ELF-1 (cell line): ENCODE results near the gene MLX.
"Not testable (repeated sequence)": the region's sequence is repeated elsewhere in the genome, so short reads cannot be mapped to it uniquely, and the experiment has no call there.

Experiments
- DNase-seq: peaks from one replicate; pipeline ENCODE4 v3.0.0-alpha.2; 2016; ENCODE audit warnings: low read depth, low spot score

Gene MLX

DNA sequence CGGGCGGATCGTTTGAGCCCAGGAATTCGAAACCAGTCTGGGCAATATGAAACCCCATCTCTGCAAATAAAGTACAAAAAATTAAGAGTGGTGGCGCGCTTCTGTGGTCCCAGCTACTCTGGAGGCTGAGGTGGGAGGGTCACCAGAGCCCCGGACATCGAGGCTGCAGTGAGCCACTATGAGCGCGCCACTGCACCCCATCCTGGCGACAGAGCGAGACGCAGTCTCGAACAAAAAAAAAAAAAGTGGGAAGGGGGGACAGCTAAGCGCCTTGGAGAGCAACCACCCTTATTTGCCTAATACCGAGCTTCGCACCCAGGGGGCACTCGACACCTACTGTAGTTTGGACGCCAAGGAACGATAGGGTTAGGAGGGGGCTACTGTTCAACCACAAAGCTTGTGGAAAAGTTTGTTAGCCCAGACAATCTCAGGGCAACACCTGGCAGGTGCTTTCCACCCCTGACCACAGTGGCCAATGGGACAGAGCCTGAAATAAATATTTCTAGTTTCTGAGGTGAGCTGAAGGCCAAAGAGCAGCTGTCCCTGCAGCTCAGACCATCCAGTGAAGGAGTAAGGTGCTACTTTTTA lies 11.5 kb downstream of the MLX start:
- DNase-seq: peak; percentile 90

- DNase-seq: no peak
Observed at GRCh38 chr17:42579794-42580551, 13.1 kb downstream of the MLX start.

- DNase-seq: no peak
Observed at GRCh38 chr17:42581744-42582270, 14.9 kb downstream of the MLX start.

DNA sequence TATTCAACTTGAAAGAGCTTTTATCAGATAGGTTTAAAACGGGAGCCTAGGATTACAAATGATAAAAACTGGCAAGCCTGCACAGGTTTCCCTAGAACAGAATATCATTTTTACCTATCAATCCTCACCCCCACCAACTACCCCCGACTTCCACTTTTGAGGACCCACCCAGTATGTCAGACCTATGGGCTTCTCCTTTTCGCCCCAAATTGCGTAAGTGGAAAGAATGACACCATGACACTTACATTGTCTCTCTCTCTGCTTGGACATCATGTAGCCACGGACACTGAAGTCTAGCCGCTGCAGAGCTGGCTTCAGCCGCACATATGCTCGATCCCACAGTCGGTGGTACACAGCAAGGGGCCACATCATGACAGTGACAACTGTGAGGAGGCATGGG lies 18.0 kb downstream of the MLX start:
- no peak for DNase-seq

DNA sequence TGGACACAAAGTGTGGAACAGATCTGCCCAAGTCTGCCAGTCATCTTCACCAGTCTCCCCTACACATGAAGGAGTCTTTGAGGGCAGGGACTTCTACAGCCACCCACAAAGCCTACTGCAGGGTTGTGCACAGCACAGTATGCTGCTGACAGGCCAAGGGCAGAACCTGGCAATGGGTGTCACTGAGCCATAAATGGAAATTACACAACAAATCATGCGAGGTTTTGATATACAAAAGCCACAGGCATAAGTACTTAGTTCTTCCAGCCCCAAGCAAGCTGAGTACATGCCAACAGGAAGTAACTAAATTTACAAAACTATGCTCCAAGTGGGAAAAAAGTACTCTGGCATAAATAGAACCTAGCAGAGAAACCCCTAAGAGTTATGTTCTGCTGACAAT lies 18.5 kb downstream of the MLX start:
- no peak for DNase-seq

DNA sequence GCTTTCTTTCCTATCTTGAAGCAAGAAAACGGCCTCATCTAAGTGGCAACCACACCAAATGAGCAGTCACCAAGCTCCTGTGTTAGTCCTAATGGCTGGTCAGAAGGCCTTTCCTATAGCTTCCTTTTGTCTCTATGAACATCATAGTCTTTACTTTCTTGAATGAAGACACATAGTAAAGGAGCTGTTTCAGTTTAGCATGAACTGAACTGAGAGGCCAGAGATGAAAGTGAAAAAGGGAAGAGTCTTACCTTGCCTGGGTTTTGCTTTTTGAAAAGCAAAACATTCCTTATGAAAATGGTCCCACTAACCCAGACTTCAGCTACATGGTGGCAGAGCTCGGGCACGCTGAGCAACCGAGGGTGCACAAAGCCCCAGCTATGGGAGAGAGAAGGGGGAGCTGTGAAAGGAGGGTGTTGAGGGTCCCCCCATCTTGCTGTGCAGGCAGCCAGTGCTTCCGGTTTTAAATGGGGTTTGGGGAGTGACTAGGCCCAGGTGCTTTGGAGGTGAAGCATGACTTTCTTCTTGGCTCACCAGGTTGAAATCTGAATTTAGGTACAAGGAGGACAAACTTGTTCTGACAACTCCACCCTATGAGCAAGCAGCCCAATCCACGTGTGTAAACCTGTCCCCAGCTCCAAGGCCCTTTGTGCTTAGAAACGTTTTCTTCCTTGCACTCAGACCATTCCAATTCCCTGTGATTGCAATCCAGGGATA lies 19.8 kb downstream of the MLX start:
- no peak for DNase-seq

- no peak for DNase-seq
Observed at GRCh38 chr17:42590886-42591285, 24.0 kb downstream of the MLX start.

DNA sequence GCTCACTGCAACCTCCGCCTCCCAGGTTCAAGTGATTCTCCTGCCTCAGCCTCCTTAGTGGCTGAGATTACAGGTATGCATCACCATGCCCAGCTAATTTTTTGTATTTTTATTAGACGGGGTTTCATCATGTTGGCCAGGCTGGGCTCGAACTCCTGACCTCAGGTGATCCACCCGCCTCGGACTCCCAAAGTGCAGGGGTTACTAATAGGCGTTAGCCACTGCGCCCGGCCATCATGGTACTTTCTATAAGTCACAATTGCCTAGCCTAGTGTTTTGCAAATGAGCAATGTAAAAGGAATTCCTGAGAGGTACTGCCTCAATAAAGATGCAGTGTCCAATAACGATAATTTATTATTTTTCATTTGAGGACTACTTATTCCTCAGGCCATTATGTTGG lies 24.5 kb downstream of the MLX start:
- DNase-seq: no peak

- no peak for DNase-seq
Observed at GRCh38 chr17:42596386-42596785, 29.5 kb downstream of the MLX start.

DNA sequence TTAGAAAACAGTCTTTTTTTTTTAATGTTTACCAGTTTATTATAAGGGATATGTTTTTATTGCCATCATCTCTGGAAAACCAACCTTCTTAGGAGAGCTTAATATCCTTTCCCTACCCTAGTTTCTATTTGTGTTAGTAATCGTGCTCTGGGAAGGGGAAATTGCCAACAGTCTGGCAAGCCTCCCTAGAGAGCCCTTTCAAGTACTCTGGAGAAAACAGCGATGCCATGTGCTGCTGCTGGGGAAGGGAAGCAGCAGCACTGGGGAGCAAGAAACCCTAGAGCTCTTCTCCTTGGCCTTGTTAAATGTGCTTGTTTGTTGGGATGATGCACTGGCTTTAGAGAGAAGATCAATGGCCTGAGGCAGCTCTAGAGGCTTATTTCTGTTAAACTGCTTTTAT lies 32.0 kb downstream of the MLX start:
- no peak for DNase-seq

DNA sequence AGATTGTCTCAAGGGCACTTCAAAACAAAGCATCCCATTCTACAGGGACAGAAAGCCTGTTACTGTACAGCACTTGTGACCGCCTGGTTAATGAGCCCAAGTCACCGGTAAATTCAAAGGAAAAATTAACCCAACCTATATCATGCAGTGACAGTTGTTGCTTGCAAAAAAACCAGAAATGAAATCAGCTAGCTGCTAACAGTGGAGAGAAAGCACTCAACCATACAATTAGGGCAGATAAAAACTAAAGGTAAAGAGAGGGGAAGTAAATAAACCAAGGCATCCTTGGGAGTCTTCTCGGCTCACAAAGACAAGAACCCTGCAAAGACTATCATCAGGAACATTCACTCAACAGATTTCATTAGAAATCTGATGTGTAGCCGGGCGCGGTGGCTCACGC lies 36.4 kb downstream of the MLX start:
- DNase-seq: no peak

- no peak for DNase-seq
Observed at GRCh38 chr17:42607769-42608168, 40.9 kb downstream of the MLX start.

GRCh38 chr17:42608305-42609181 lies 41.6 kb downstream of the MLX start:
- DNase-seq: no peak

- DNase-seq: peak; percentile 100
Observed at GRCh38 chr17:42609182-42609813, 42.4 kb downstream of the MLX start, which contains the start of the genes RETREG3 and TUBG1. Gene RETREG3 (minus strand): TSS chr17:42609374. CDS start chr17:42609324, 50 bp downstream. Gene TUBG1 (plus strand): TSS chr17:42609683. CDS start chr17:42609738, 55 bp downstream.

DNA sequence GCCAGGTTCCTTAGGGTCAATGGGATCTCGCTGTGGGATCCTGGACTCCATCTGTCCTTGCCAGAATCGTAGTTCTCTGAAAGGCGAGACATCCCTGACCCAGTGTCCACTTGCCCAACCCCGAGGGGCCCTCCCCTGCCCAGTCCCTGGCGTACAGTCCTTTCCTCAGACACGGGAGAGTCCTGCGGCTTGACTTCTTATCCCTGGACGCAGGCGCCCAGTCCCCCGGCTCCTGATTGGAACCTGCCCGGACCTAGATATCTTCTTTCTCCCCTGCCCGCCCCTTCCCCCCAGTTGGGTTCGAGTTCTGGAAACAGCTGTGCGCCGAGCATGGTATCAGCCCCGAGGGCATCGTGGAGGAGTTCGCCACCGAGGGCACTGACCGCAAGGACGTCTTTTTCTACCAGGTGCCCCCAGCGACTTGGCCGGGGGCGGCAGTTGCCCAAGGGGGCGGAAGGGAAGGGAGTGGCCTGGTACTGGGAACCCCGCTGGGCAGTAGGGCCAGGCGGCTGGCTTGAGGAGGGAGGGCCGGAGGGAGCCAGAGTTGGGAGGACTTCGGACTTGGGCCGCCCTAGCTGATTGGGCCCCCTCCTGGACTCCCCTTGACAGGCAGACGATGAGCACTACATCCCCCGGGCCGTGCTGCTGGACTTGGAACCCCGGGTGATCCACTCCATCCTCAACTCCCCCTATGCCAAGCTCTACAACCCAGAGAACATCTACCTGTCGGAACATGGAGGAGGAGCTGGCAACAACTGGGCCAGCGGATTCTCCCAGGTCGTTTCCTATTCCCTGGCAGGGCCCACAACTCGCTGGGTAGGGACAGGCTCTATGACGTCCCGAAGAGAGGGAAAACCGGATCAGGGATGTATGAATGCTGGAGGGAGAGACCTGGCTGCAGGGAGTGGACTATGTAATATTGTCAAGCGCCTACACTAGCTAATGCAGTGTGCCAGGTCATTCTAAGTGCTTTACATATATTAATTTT lies 43.2 kb downstream of the MLX start:
- not testable (repeated sequence) for DNase-seq

GRCh38 chr17:42612013-42612412 lies 45.1 kb downstream of the MLX start:
- no peak for DNase-seq

DNA sequence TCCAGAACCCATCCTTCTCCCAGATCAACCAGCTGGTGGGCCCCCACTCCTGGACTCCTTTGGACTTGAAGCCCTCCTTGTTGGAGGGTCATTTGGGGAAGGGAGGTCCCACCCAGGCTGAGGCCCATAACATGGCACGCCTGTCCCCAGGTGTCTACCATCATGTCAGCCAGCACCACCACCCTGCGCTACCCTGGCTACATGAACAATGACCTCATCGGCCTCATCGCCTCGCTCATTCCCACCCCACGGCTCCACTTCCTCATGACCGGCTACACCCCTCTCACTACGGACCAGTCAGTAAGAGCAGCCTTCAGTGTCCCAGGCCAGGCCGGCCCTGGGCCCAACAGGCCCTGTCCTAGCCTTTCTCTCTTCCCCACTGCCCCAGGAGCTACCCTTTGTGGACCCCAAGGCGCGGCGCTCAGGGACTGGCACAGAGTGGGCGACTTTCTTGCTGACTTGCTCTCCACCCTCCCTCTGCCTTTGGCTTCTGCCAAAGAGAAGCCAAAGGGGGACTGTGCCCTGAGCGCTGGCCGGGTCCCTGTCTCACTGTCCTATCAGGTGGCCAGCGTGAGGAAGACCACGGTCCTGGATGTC lies 46.9 kb downstream of the MLX start:
- DNase-seq: no peak

GRCh38 chr17:42617956-42618431 lies 51.1 kb downstream of the MLX start:
- DNase-seq: no peak
